Omental fat pad (tissue), 4 donors: ENCODE results near the gene SLC19A1. TPM values are rescaled to one million over a fixed set of nuclear protein-coding genes. Genes with fewer than 3 reads are reported as not detected.

Experiments used
- ATAC-seq: fragments of 150-250 bp; one replicate; pipeline ENCODE4 v1.9.1; 2016; ENCODE audit warnings: mild to moderate bottlenecking, moderate library complexity; ENCODE audit not compliant: low FRiP score
- DNase-seq: peaks from one replicate; pipeline ENCODE4 v3.0.0-alpha.2; 2019; ENCODE audit warnings: low spot score
- CTCF ChIP-seq, 3 donors: fragments of 450-650 bp; IDR thresholded peaks; one replicate each; pipeline ENCODE4 v1.5.1; 2016 to 2017; ENCODE audit warnings: antibody characterized with exemption in 3 of 3, mild to moderate bottlenecking in 3 of 3, moderate library complexity in 2 of 3
- total RNA-seq, 4 donors: library from RNA; depleted of rRNA; stranded (reverse); fragments of >200 nt; gene quantifications; one replicate each; pipeline ENCODE4 v1.1.0, GENCODE V29; 2016

Gene SLC19A1
- total RNA-seq, 4 donors from 2014 or later: 5.8 to 18.6 (median 14.6) TPM

GRCh38 chr21:45580576-45581321 is 38.5 kb upstream of the SLC19A1 start:
- no peak for TF ChIP-seq CTCF (IDR thresholded peaks at IDR 0.05)
- ATAC-seq: no peak
- DNase-seq: peak; percentile 19

- ATAC-seq (no peak), DNase-seq (peak; percentile 19)
- no peak for TF ChIP-seq CTCF (IDR thresholded peaks at IDR 0.05)
Observed at GRCh38 chr21:45580181-45580575, 37.9 kb upstream of the SLC19A1 start.

- TF ChIP-seq CTCF (IDR thresholded peaks at IDR 0.05): no peak
- no peak for ATAC-seq
- peak; percentile 5 for DNase-seq
Observed at GRCh38 chr21:45579383-45580180, 37.3 kb upstream of the SLC19A1 start.

- DNase-seq (no peak), ATAC-seq (no peak)
- TF ChIP-seq CTCF (IDR thresholded peaks at IDR 0.05): no peak
Observed at GRCh38 chr21:45578811-45579381, 36.7 kb upstream of the SLC19A1 start.

GRCh38 chr21:45578176-45578801 is 36.0 kb upstream of the SLC19A1 start:
- no peak for ATAC-seq
- TF ChIP-seq CTCF (IDR thresholded peaks at IDR 0.05): no peak
- DNase-seq: no peak

GRCh38 chr21:45577801-45578175 is 35.5 kb upstream of the SLC19A1 start:
- no peak for TF ChIP-seq CTCF (IDR thresholded peaks at IDR 0.05)
- DNase-seq: peak; percentile 14
- ATAC-seq: no peak
